Stimulated activated CD8-positive, alpha-beta memory T cell treated with anti-CD3 and anti-CD28 coated beads, Interleukin-4, amount 100 ng/mL, for 48 hours (primary cell): ENCODE results near the gene SAMD4B.

ENCODE experiments used
- DNase-seq: peaks from one replicate; pipeline ENCODE4 v3.0.0-alpha.2; 2020

Gene SAMD4B

GRCh38 chr19:39430675-39431593 lies 88.7 kb downstream of the SAMD4B start:
- DNase-seq, result peak; percentile 78

- no peak for DNase-seq
These were observed 90.4 kb downstream of the SAMD4B start for GRCh38 chr19:39432677-39433025.

GRCh38 chr19:39433480-39434079 lies 91.4 kb downstream of the SAMD4B start:
- DNase-seq, result no peak

- DNase-seq, result no peak
These were observed 92.2 kb downstream of the SAMD4B start for GRCh38 chr19:39434123-39435076.
